Left ventricle myocardium inferior (tissue), 1 donor: ENCODE data around the gene H6PD. TPM values are rescaled to one million over a fixed set of nuclear protein-coding genes. Genes with fewer than 3 reads are reported as not detected.

Experiments used
- DNase-seq: peaks from one replicate; pipeline ENCODE4 v3.0.0-alpha.2; 2020
- H3K27ac ChIP-seq: fragments of 200-600 bp; replicated peaks from 2 replicates; pipeline ENCODE4 v1.8.0; 2021
- H3K27me3 ChIP-seq: fragments of 200-600 bp; 2 replicates; pipeline ENCODE4 v1.8.0; 2021; ENCODE audit warnings: low read depth
- H3K36me3 ChIP-seq: fragments of 200-600 bp; 2 replicates; pipeline ENCODE4 v1.8.0; 2021
- H3K4me1 ChIP-seq: fragments of 200-600 bp; 2 replicates; pipeline ENCODE4 v1.8.0; 2021
- H3K4me3 ChIP-seq: fragments of 200-600 bp; 2 replicates; pipeline ENCODE4 v1.8.0; 2021; ENCODE audit warnings: mild to moderate bottlenecking, moderate library complexity
- H3K9me3 ChIP-seq: fragments of 200-600 bp; replicated peaks from 2 replicates; pipeline ENCODE4 v1.8.0; 2021
- intact Hi-C: fragments of 100-400 bp; cut with micrococcal nuclease; formaldehyde crosslinking; loops from one replicate; pipeline ENCODE4 v1.11.0; 2022
- total RNA-seq: library from RNA; stranded (reverse); fragmentation: NEBNext Ultra II Directional; extraction: Animal tissue kit (Norgen Biotek cat#: 25700); gene quantifications from one replicate; pipeline ENCODE4 v1.2.1, GENCODE V29; 2021
- TF ChIP-seq, protein P1 (sequence below): fragments of 200-600 bp; IDR thresholded peaks from 2 replicates; pipeline ENCODE4 v1.8.0; 2021; ENCODE audit warnings: antibody characterized with exemption, mild to moderate bottlenecking, borderline replicate concordance
- donor health status: DM: no; HTN: yes; CAD: no; lungs with severe emphysema.

H6PD gene
- total RNA-seq, 1 donor from 2014 or later = 21.9 TPM

DNA sequence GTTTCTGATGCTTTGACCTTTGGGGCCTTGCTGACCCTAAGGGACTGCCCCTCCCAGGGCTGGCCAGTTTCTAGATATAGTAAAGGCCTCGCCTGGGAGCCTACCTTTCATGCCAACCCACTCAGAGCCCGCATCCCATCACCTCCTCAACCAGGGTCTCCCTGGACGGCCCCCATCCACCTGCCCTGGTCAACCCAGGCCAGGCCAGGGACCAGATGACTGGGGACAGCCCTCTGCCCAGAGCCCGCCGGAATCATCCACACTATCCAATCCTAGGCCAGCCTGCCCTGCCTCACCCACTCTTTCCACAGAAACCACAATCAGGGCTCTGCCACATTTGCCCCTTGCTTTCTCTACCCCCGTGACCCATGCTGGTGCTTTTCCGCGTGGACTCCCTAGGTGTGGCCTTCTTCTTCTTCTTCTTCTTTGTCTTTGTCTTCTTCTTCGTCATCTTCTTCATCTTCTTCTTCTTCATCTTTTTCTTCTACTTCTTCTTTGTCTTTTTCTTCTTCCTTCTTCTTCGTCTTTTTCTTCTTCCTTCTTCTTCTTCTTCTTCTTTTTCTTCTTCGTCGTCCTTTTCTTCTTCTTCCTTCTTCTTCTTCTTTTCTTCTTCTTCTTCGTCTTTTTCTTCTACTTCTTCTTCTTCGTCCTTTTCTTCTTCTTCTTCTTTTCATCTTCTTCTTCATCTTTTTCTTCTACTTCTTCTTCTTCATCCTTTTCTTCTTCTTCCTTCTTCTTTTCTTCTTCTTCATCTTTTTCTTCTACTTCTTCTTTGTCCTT lies 11.5 kb upstream of the H6PD start:
- Histone ChIP-seq H3K4me3 (no peak overlapping the region), H3K27me3 (no peaks in the 10 kb centered on the region), H3K36me3 (no peaks in the 10 kb centered on the region), H3K4me1 (no peaks in the 10 kb centered on the region), H3K27ac (no peak overlapping the region), H3K9me3 (no peaks in the 10 kb centered on the region)
- TF ChIP-seq, protein P1, sequence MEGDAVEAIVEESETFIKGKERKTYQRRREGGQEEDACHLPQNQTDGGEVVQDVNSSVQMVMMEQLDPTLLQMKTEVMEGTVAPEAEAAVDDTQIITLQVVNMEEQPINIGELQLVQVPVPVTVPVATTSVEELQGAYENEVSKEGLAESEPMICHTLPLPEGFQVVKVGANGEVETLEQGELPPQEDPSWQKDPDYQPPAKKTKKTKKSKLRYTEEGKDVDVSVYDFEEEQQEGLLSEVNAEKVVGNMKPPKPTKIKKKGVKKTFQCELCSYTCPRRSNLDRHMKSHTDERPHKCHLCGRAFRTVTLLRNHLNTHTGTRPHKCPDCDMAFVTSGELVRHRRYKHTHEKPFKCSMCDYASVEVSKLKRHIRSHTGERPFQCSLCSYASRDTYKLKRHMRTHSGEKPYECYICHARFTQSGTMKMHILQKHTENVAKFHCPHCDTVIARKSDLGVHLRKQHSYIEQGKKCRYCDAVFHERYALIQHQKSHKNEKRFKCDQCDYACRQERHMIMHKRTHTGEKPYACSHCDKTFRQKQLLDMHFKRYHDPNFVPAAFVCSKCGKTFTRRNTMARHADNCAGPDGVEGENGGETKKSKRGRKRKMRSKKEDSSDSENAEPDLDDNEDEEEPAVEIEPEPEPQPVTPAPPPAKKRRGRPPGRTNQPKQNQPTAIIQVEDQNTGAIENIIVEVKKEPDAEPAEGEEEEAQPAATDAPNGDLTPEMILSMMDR = no peak
- DNase-seq = no peak
- intact Hi-C loops = no loop called here

DNA sequence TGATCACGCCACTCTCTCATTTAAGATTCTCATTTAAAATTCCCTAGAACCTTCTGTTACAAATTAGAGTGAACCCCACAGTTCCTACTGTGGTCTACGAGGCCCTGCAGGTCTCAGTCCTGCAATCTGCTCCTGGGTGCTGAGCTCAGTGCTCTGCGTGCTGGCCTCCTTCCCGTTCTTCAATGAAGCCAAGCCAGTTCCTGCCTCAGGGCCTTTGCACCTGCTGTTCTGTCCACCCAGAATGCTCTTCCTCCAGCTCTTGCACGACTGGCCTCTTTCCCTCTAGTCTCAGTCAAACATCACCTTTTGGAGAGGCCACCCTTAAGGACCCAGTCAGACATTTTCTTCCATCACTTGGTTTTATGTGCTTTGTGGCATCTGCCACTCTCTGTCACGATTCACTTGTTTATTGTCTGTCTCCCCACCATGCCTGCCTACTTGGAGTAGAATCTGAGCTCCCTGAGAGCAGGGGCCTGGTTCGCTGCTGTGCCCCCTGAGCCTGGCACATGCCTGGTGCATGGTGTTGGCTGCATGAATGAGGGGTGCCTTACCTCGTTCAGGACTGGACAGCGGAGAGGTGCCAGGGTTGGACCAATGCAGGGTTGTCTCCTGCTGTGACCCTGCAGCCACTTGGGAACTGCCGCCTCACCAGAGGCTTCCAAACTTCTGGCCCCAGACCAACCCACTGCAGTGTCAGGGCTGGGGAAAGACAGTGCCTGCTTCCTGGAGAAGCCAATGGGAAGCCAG lies 9.7 kb upstream of the H6PD start:
- Histone ChIP-seq H3K4me1 (no peaks in the 10 kb centered on the region), H3K27ac (no peak overlapping the region), H3K36me3 (no peaks in the 10 kb centered on the region), H3K27me3 (no peaks in the 10 kb centered on the region), H3K4me3 (no peak overlapping the region), H3K9me3 (no peaks in the 10 kb centered on the region)
- intact Hi-C loops = no loop called here
- no peak for DNase-seq
- TF ChIP-seq, protein P1 = no peak

DNA sequence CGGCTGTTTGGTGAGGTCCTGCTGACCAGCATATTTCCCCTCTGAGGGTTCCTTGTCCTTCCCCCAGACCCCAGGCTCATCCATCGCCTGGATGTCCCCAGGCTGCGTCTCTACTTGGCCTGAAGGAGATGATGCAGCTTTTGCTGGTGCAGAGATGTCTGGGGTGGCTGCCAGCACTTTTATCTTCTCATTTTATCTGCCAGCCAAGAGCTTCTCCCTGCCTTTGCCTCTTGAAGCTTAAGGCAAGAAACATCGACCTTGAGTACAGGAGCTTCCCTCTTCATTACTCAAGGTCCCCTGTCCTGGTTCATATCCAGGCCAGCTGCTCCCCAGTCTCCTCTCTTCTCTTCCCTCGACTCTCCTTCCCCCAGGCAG lies 9.2 kb upstream of the H6PD start:
- no peaks in the 10 kb centered on the region for H3K4me1 ChIP-seq
- TF ChIP-seq, protein P1 = no peak
- DNase-seq = no peak
- H3K9me3 ChIP-seq = no peaks in the 10 kb centered on the region
- no peak overlapping the region for H3K27ac ChIP-seq
- intact Hi-C loops = no loop called here
- no peak overlapping the region for H3K4me3 ChIP-seq
- H3K27me3 ChIP-seq = no peaks in the 10 kb centered on the region
- H3K36me3 ChIP-seq = no peaks in the 10 kb centered on the region

DNA sequence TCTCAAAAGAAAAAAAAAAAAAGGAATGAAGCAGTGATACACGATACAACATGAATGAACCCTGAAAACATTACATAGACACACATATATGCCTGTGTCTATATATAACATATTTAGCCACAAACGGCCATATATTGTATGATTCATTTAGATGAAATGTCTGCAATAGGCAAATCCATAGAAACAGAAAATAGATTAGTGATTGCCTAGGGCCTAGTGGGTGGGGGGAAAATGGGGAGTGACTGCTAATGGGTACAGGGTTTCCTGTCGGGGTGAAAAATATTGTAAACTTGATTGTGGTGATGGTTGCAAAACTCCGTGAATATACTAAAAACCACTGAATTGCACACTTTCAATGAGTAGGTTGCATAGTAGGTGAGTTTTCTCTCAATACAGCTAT lies 6.0 kb upstream of the H6PD start:
- H3K36me3 ChIP-seq = no peaks in the 10 kb centered on the region
- H3K4me3 ChIP-seq = no peak overlapping the region
- DNase-seq = no peak
- H3K27ac ChIP-seq = no peak overlapping the region
- no peaks in the 10 kb centered on the region for H3K27me3 ChIP-seq
- H3K9me3 ChIP-seq = no peaks in the 10 kb centered on the region
- intact Hi-C loops = no loop called here
- TF ChIP-seq, protein P1 = no peak
- H3K4me1 ChIP-seq = peaks cover 8% of the 10 kb centered on the region

DNA sequence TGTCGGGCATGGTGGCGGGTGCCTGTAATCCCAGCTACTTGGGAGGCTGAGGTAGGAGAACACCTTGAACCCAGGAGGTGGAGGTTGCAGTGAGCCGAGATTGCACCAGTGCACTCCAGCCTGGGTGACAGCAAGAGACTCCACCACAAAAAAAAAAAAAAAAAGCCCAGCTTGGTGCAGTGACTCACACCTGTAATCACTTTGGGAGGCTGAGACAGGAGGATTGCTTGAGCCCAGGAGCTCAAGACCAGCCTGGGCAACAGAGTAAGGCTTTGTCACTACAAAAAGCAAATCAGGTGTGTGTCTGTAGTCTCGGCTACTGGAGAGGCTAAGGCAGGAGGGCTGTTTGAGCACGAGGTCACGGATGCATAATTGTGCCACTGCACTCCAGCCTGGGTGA lies 5.0 kb upstream of the H6PD start:
- Histone ChIP-seq H3K36me3 (no peaks in the 10 kb centered on the region), H3K4me3 (no peak overlapping the region), H3K4me1 (peaks cover 16% of the 10 kb centered on the region), H3K27me3 (no peaks in the 10 kb centered on the region), H3K9me3 (no peaks in the 10 kb centered on the region), H3K27ac (no peak overlapping the region)
- TF ChIP-seq, protein P1 = no peak
- intact Hi-C loops = no loop called here
- DNase-seq = no peak
